ENCODE data around the gene CRTC2. TPM values are rescaled to one million over a fixed set of nuclear protein-coding genes. Genes with fewer than 3 reads are reported as not detected.

CRTC2 gene
- total RNA-seq, 1 donor from 2014 or later, result 41.9 TPM

DNA sequence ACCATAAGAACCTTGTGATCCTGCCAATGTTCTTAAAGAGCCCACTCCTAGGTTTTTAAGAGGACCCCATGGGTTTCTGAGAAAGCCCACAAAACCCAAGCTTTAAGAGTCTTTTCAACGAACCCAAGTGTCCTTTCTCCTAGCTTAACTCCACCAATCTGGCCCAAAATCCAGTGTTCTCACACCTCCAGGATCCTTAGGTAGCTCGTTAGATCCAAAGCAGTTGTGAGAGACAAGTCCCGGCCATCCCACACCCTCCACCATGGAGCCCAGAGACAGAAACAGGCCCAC is 13.6 kb downstream of the CRTC2 start:
- DNase-seq (ENCODE audit: low spot score, unreplicated experiment), result no peak
- Mint-ChIP-seq H3K4me1 (ENCODE audit: low read depth) (peaks cover 7% of the 10 kb centered on the region), H3K9me3 (ENCODE audit: low read depth) (no peaks in the 10 kb centered on the region), H3K4me3 (ENCODE audit: low read depth) (peak overlapping the region; percentile 75), H3K27me3 (no peaks in the 10 kb centered on the region), H3K27ac (no peak overlapping the region), H3K36me3 (ENCODE audit: insufficient read depth) (peaks cover 6% of the 10 kb centered on the region)
- TF ChIP-seq, protein P1, sequence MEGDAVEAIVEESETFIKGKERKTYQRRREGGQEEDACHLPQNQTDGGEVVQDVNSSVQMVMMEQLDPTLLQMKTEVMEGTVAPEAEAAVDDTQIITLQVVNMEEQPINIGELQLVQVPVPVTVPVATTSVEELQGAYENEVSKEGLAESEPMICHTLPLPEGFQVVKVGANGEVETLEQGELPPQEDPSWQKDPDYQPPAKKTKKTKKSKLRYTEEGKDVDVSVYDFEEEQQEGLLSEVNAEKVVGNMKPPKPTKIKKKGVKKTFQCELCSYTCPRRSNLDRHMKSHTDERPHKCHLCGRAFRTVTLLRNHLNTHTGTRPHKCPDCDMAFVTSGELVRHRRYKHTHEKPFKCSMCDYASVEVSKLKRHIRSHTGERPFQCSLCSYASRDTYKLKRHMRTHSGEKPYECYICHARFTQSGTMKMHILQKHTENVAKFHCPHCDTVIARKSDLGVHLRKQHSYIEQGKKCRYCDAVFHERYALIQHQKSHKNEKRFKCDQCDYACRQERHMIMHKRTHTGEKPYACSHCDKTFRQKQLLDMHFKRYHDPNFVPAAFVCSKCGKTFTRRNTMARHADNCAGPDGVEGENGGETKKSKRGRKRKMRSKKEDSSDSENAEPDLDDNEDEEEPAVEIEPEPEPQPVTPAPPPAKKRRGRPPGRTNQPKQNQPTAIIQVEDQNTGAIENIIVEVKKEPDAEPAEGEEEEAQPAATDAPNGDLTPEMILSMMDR (IDR thresholded peaks at IDR 0.05; ENCODE audit: unreplicated experiment), result no peak

DNA sequence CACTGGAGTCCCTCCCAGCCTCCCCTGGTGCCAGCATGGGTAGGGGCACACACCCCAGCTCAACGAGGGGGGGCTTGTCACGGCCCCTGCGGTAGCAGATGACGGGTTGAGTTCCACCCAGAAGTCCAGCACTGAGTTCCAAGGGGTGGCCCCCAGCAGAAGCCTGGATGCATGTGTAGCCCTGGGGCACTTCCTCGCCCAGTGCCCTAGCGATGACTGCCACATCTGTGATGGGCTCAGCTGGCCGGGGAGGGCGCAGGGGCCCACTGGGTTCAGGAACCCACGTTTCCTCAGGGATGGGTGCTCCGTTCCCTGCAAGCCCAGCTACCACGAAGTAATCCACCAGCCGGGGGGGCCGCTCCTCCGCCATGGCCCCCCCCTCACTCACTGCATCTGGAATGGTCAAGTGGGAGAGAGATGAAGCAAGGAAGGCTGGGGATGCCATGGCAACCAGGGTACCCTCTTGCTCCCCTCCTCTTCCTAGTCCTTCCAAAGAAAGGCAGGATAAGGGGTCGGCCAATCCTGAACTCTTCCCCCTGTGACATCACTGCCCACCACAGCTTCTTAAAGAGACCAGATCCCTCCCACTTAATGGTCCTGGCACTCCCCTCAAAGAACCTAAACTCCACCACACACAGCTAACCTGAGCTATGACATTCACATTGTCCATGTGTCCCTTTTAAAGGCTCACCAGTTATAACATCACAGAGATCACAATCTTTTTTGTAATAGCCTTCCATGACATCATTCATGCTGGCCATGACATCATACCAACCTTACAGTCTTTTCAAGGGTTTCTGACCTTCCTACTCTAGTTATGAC is 14.2 kb downstream of the CRTC2 start:
- DNase-seq (ENCODE audit: low spot score, unreplicated experiment), result no peak
- H3K36me3 Mint-ChIP-seq (ENCODE audit: insufficient read depth), result peaks cover 6% of the 10 kb centered on the region
- peak overlapping the region; percentile 3 for H3K27ac Mint-ChIP-seq
- peak overlapping the region; percentile 75 for H3K4me3 Mint-ChIP-seq (ENCODE audit: low read depth)
- no peaks in the 10 kb centered on the region for H3K27me3 Mint-ChIP-seq
- no peaks in the 10 kb centered on the region for H3K9me3 Mint-ChIP-seq (ENCODE audit: low read depth)
- TF ChIP-seq, protein P1 (IDR thresholded peaks at IDR 0.05; ENCODE audit: unreplicated experiment), result no peak
- H3K4me1 Mint-ChIP-seq (ENCODE audit: low read depth), result peaks cover 7% of the 10 kb centered on the region

DNA sequence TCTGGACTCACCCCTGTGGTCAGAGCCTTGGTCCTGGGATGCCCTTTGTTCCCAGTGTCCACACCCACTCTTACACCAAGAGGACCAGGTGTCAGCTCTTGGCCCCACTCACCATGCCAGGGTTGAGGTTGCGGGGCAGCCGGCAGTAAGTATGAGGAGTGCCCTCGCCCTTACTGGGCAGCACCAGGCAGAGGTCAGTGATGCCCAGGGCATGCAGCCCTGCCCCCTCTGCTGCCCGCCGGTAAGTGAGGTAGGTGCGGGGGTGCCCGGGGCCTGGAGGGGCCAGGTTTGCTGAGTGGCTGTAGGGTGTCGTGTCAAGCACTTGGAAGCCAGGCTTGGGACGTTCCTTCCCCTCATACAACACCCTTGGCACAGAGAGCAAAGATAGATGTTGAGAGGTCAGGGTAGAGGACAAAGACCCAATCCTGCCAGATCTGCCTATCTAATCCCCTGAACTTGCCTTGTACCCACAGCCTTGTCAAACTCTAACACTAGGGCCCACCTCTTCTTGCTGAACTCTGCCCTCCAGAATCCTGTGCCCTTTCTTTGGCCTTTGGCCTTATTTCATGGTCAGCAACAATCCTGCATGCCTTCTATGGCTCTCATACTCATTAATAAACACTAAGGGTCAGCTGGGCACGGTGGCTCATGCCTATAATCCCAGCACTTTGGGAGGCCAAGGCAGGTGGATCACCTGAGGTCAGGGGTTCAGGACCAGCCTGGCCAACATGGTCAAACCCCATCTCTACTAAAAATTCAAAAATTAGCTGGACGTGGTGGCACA is 15.5 kb downstream of the CRTC2 start:
- Mint-ChIP-seq H3K27me3 (no peaks in the 10 kb centered on the region), H3K36me3 (ENCODE audit: insufficient read depth) (peaks cover 3% of the 10 kb centered on the region), H3K4me3 (ENCODE audit: low read depth) (no peak overlapping the region), H3K9me3 (ENCODE audit: low read depth) (no peaks in the 10 kb centered on the region), H3K4me1 (ENCODE audit: low read depth) (peaks cover 7% of the 10 kb centered on the region), H3K27ac (no peak overlapping the region)
- DNase-seq (ENCODE audit: low spot score, unreplicated experiment), result no peak
- TF ChIP-seq, protein P1 (IDR thresholded peaks at IDR 0.05; ENCODE audit: unreplicated experiment), result no peak

DNA sequence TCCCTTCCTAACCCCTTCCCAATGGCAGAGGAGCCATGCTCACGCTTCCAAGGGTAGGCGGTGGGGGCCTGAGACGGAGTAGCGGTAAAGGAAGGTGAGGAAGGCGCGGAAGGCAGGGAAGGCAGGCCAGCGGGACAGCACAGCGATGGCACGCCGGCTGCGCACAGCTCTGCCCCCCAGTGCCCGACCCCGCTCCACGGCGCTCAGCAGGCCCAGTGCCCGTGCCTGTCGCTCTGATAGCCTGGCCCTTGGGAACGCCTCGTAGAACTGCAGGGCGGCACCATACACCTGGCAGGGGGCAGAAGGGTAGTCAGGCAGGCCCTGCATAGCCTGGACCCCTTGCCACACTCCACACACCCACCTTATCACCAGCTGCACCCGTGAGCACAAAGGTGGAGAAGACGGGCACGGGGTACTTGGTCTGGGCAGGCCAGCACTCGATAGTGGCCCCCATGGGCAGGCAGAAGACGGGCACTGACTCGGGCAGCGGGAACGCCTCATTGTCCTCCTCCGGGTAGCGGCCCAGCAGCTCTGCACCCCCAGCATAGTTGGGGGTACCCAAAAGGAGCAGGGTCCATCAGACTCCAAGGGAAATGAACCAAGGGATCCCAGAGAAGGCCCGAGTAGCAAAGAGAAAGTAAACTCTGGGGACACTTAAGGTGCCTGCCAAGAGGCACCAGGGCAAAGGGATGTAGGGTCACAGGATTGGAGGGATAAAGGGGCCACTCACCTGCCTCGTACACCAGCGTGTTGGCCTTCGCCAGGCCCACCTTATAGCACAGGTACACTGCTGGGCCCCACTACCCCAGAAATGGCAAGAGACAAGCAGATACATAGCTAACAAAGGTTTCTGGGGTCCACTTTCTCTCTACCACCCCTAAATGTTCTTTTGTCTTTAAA is 16.3 kb downstream of the CRTC2 start:
- no peak for DNase-seq (ENCODE audit: low spot score, unreplicated experiment)
- H3K9me3 Mint-ChIP-seq (ENCODE audit: low read depth), result no peaks in the 10 kb centered on the region
- no peak overlapping the region for H3K27ac Mint-ChIP-seq
- TF ChIP-seq, protein P1 (IDR thresholded peaks at IDR 0.05; ENCODE audit: unreplicated experiment), result no peak
- peaks cover 7% of the 10 kb centered on the region for H3K4me1 Mint-ChIP-seq (ENCODE audit: low read depth)
- no peaks in the 10 kb centered on the region for H3K27me3 Mint-ChIP-seq
- H3K36me3 Mint-ChIP-seq (ENCODE audit: insufficient read depth), result peaks cover 2% of the 10 kb centered on the region
- no peak overlapping the region for H3K4me3 Mint-ChIP-seq (ENCODE audit: low read depth)

DNA sequence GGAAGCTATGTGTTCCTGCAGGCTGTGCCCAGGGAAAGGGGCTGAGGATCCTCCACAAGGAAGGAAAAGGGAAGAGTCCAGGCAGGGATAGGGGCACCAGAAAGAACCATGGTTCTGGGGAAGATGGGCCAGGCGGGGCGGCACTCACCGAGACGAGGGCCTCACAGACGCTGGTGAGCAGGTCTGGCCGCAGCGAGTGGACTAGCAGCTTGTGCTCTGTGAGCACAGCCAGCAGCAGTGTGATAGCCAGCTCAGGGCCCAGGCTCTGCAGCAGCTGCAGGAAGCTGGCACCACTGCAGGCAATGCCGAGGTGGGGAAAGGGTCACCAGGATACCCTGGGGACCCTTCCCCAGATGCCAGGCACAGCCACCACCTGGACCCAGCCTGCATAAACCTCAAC is 17.7 kb downstream of the CRTC2 start:
- no peak for DNase-seq (ENCODE audit: low spot score, unreplicated experiment)
- Mint-ChIP-seq H3K27me3 (no peaks in the 10 kb centered on the region), H3K36me3 (ENCODE audit: insufficient read depth) (peaks cover 6% of the 10 kb centered on the region), H3K9me3 (ENCODE audit: low read depth) (no peaks in the 10 kb centered on the region), H3K4me1 (ENCODE audit: low read depth) (peaks cover 5% of the 10 kb centered on the region), H3K4me3 (ENCODE audit: low read depth) (no peak overlapping the region), H3K27ac (no peak overlapping the region)
- TF ChIP-seq, protein P1 (IDR thresholded peaks at IDR 0.05; ENCODE audit: unreplicated experiment), result no peak
